ENCODE data around the gene ABHD5.
"Not testable (repeated sequence)": the region's sequence is repeated elsewhere in the genome, so short reads cannot be mapped to it uniquely, and the experiment has no call there.

ABHD5 gene

DNA sequence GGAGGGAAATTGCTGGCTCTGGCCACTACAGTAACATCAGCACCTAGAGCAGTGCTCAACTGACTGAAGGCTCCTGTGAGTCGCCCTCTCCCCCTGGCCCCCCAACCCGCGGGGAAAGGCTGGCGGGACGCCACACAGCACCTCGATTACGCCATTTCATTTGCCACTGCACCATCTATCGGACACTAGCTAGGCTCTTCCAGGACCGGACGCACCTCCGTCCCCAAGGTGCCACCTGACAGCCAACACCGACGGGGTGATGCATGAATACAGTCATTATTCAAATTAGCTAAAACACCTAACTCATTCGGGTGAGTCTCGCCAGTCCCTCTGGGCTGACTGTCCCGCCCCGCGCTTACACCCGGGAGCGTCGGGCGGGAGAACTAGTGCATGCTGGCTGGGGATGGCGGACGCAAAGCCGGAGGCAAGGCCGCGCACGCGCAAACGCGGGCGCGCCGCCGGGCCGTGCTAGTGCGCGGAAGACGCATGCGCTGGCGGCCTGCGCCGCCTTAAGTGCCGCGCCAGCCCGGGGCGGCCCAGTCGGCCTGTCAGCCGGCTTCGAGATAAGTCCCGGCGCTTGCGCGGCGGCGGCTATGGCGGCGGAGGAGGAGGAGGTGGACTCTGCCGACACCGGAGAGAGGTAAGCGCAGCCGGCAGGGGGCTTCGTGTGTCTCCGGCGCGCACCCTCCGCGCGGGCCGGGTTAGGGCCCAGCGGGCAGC is at the start of gene ABHD5:
TSS of gene ABHD5 (plus strand) at position 539 of the 720 bp plus-strand sequence. CDS start at position 594, 55 bp downstream.
- peak; percentile 50 for DNase-seq

- DNase-seq = no peak
Observed at GRCh38 chr3:43641306-43642114, 49.2 kb upstream of the ABHD5 start.

DNA sequence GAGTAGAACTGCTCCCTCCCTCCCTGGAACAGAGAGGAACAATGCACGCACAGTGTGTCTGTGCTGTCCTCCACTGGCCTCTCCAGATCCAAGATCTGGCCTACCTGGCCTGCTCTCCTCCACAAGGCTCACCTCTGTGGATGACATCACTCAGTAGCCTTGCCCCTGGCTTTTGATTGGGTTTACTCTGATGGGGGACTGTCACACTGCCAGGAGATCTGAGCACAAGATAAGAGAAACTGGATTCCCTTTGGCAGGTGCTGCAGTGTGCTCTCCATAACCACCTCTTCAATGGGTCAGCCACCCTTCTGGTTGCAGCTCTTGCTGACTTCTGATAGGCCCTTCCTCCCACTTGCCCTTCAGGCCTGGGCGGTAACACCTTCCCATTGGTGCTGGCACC is 46.3 kb upstream of the ABHD5 start:
- DNase-seq = no peak

- DNase-seq = no peak
Observed at GRCh38 chr3:43647331-43648166, 43.2 kb upstream of the ABHD5 start.

DNA sequence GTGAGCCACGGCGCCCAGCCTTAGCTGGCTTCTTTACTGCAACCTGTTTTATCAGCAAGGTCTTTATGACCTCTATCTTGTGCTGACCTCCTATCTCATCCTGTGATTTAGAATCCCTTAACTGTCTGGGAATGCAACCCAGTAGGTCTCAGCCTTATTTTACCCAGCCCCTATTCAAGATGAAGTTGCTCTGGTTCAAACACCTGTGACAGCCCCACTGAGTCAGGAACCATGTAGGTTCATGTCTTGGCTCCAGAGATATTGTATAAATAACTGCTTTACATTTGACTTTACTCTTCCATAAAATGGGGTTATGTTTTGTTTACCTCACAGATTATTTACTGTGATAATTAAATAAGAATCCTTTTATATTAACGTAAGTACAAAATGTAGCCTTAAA is 41.8 kb upstream of the ABHD5 start:
- DNase-seq = no peak

GRCh38 chr3:43649365-43649968 is 41.3 kb upstream of the ABHD5 start:
- no peak for DNase-seq

DNA sequence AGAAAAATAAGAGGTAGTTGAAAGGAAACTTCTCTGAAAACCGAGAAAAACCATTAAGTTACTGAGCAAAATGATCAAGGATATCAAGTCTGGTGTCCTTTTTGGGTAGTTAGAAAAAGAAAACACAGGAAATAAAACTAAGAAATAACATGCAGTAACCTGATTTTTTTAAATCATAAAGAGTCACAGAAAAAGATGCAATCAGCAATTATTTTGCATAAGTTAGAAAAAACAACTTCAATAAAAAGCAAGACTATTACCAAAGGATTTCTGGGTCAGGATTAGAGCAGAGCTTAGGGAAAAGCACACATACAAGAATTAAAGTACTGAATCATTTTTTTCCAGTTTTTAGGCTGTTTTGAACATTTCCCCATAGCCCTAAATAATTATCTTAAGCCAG is 40.4 kb upstream of the ABHD5 start:
- DNase-seq = no peak

GRCh38 chr3:43656390-43656789 is 34.3 kb upstream of the ABHD5 start:
- not testable (repeated sequence) for DNase-seq

DNA sequence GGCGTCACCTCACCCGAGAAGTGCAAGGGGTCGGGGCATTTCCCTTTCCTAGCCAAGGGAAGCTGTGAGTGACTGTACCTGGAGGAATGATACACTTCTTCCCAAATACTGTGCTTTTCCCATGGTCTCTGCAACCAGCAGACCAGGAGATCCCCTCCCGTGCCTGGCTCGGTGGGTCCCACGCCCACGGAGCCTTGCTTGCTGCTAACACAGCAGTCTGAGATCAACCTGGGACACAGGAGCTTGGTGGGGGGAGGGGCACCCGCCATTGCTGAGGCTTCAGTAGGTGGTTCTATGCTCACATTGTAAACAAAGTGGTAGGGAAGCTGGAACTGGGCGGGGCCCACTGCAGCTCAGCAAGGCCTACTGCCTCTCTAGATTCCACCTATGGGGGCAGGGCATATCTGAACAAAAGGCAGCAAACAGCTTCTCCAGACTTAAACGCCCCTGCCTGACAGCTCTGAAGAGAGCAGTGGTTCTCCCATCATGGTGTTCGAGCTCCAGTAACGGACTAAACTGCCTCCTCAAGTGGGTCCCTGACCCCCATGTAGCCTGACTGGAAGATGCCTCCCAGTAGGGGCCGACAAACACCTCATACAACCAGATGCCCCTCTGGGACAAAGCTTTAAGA is 31.4 kb upstream of the ABHD5 start:
- no peak for DNase-seq

DNA sequence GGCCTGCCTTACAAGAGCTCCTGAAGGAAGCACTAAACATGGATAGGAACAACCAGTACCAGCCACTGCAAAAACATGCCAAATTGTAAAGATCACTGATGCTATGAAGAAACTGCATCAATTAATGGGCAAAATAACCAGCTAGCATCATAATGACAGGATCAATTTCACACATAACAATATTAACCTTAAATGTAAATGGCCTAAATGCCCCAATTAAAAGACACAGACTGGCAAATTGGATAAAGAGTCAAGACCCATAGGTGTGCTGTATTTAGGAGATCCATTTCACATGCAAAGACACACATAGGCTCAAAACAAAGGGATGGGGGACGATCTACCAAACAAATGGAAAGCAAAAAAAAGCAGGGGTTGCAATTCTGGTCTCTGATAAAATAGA is 29.4 kb upstream of the ABHD5 start:
- DNase-seq = not testable (repeated sequence)

- not testable (repeated sequence) for DNase-seq
Observed at GRCh38 chr3:43665011-43665410, 25.7 kb upstream of the ABHD5 start.

GRCh38 chr3:43670635-43671522 is 19.9 kb upstream of the ABHD5 start:
- DNase-seq = no peak

DNA sequence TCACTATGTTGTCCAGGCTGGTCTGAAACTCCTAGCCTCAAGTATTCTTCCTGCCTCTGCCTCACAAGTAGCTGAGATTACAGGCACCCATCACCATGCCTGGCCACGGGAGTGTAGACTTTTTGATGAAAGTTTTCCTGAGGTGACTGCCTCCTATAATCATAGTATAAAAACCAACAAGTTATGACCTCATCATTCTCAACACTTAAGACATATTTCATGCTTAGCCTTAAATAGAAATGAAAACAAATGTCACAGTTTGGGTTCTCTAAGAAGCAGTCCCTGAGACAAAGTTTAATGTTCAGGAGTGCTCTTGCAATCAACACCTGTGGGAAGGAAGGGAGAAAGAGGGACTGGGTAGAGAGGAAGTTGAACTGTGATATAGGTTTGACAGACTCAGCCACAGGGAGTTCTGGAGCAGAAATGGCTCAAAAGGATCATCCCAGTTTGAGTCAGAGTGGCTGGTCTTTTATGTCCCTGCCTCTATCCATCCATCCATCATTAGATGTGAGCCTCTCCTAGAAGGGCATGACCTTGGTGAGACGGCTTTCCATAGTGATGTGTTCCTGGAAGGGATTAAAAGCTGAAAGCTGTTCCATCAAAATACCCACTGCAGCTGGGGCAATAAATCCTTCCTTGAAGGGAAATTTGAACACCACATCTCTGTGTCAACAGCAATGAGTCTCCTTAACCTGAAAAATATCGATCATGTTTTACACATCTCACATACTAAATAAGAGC is 16.2 kb upstream of the ABHD5 start:
- no peak for DNase-seq

GRCh38 chr3:43675593-43675992 is 15.1 kb upstream of the ABHD5 start:
- DNase-seq = no peak

GRCh38 chr3:43676441-43676840 is 14.3 kb upstream of the ABHD5 start:
- DNase-seq = no peak

GRCh38 chr3:43678375-43678774 is 12.4 kb upstream of the ABHD5 start:
- DNase-seq = not testable (repeated sequence)

GRCh38 chr3:43678887-43679449 is 11.8 kb upstream of the ABHD5 start:
- DNase-seq = not testable (repeated sequence)

- not testable (repeated sequence) for DNase-seq
Observed at GRCh38 chr3:43680857-43681256, 9.9 kb upstream of the ABHD5 start.

DNA sequence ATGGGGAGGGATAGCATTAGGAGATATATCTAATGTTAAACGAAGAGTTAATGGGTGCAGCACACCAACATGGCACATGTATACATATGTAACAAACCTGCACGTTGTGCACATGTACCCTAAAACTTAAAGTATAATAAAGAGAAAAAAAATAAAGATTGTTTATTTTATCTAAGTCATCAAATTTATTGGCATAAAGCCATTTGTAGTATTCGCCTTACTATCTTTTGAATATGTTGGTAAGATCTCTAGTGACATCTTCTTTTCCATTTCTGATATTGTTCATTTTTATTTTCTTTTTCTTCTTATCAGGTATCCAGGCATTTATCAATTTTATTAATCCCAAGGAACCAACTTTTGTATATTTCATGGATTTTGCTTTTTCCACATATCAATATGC is 5.8 kb upstream of the ABHD5 start:
- DNase-seq = no peak

GRCh38 chr3:43685921-43686320 is 4.8 kb upstream of the ABHD5 start:
- no peak for DNase-seq
